ENCODE data around the gene METTL6. TPM values are rescaled to one million over a fixed set of nuclear protein-coding genes. Genes with fewer than 3 reads are reported as not detected.
A peak's percentile ranks its signal among the peaks of the same experiment; 100 is the strongest.
"Not testable (repeated sequence)": the region's sequence is repeated elsewhere in the genome, so short reads cannot be mapped to it uniquely, and the experiment has no call there.

The METTL6 gene
- total and polyA plus RNA-seq, 7 donors: 6.5 to 18.5 (median 8.1) TPM

DNA sequence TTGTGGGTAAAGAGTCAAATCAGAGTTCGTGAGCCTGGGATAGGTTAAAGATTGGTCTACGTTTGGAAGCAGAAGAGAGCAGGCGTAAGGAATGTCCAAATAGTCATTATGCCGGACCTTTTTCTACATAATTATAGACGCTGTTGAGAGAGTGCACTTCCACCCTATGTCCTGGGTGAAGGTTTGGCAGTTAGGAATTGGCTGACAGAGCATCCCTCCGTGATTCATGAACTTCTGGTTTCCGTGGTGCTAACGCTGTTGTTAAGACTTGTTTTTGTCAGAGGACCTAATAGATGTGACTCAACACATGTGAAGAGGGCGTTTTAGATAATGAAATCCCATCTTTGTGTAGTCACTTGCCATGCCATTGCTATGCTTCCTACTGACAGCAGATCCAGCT, 1.2 kb upstream of the METTL6 start:
- DNase-seq (no peak), ATAC-seq (peak in 3 of 4 donors; percentile 22 to 60 (median 43))
- Histone ChIP-seq H3K27ac (peak overlapping the region; percentile 86), H3K36me3 (ENCODE audit: insufficient read depth in 1 of 2, low read depth in 1 of 2) (peaks cover 0 to 59% of the 10 kb centered on the region in 2 donors), H3K4me1 (peaks cover 31% of the 10 kb centered on the region), H3K27me3 (ENCODE audit: insufficient read depth in 3 of 3, low read length in 2 of 3) (no peaks in the 10 kb centered on the region), H3K4me3 (peak overlapping the region; percentile 80), H3K9me3 (no peaks in the 10 kb centered on the region)
- WGBS, 3 donors: 13 to 23% (median 15%) methylated on average over 9 of the region's 9 CpGs
- TF ChIP-seq, protein P1, sequence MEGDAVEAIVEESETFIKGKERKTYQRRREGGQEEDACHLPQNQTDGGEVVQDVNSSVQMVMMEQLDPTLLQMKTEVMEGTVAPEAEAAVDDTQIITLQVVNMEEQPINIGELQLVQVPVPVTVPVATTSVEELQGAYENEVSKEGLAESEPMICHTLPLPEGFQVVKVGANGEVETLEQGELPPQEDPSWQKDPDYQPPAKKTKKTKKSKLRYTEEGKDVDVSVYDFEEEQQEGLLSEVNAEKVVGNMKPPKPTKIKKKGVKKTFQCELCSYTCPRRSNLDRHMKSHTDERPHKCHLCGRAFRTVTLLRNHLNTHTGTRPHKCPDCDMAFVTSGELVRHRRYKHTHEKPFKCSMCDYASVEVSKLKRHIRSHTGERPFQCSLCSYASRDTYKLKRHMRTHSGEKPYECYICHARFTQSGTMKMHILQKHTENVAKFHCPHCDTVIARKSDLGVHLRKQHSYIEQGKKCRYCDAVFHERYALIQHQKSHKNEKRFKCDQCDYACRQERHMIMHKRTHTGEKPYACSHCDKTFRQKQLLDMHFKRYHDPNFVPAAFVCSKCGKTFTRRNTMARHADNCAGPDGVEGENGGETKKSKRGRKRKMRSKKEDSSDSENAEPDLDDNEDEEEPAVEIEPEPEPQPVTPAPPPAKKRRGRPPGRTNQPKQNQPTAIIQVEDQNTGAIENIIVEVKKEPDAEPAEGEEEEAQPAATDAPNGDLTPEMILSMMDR (IDR thresholded peaks at IDR 0.05): no peak
- intact Hi-C loops (cut with DNase I): loop anchor here in 1 of 2 donors (5.0 kb wide), 1 partner anchor 124 kb away; no protein-coding TSS in a partner anchor

- H3K36me3 ChIP-seq (ENCODE audit: insufficient read depth in 1 of 2, low read depth in 1 of 2): peaks cover 0 to 59% of the 10 kb centered on the region in 2 donors
- DNase-seq (no peak), ATAC-seq (peak in 3 of 4 donors; percentile 26 to 42 (median 28))
- intact Hi-C loops (cut with DNase I): loop anchor here (2.0 to 5.0 kb wide), 2 partner anchors 124 to 129 kb away; no protein-coding TSS in a partner anchor
- WGBS, 3 donors: 0 to 3% (median 1%) methylated on average over 11 of the region's 11 CpGs
- TF ChIP-seq, protein P1 (IDR thresholded peaks at IDR 0.05): no peak
- peaks cover 31% of the 10 kb centered on the region for H3K4me1 ChIP-seq
- H3K4me3 ChIP-seq: peak overlapping the region; percentile 80
- no peaks in the 10 kb centered on the region for H3K9me3 ChIP-seq
- H3K27me3 ChIP-seq (ENCODE audit: insufficient read depth in 3 of 3, low read length in 2 of 3): no peaks in the 10 kb centered on the region
- H3K27ac ChIP-seq: peak overlapping the region; percentile 86
These were observed 637 bp upstream of the METTL6 start for GRCh38 chr3:15427981-15428380.

DNA sequence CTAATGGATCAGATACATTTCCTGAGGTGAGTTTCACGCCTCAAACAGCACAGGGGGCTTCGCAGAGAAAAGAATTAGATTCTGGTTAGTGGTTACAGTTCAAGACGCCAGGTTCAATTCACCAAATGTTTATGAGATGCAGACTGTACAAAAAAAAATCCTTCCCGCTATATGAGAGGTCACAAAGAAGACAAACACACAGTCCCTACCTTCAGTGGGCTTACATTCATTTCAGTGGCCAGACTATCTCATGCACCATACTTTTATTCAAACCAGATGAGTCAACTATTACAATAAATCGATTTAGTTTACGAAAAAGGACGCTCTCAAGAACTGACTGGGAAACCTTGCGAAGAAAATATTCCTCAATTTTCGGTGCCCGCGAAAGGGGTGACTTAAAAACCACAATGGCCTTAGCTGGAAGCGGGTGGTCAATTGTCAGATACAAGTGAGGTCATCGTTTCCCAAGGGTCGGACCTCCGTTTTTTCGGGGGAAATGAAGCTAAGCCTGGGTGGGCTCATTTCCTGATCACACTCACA, 695 bp downstream of the METTL6 start:
- Histone ChIP-seq H3K4me1 (peaks cover 31% of the 10 kb centered on the region), H3K9me3 (no peaks in the 10 kb centered on the region), H3K4me3 (peak overlapping the region; percentile 80), H3K27ac (peak overlapping the region; percentile 86), H3K27me3 (ENCODE audit: insufficient read depth in 3 of 3, low read length in 2 of 3) (no peaks in the 10 kb centered on the region), H3K36me3 (ENCODE audit: insufficient read depth in 1 of 2, low read depth in 1 of 2) (peaks cover 0 to 59% of the 10 kb centered on the region in 2 donors)
- WGBS, 3 donors: 42 to 47% (median 45%) methylated on average over 16 of the region's 16 CpGs
- intact Hi-C loops (cut with DNase I): loop anchor here (2.0 to 5.0 kb wide), 2 partner anchors 126 to 130 kb away; no protein-coding TSS in a partner anchor
- DNase-seq: no peak
- no peak for ATAC-seq
- TF ChIP-seq, protein P1 (IDR thresholded peaks at IDR 0.05): no peak

DNA sequence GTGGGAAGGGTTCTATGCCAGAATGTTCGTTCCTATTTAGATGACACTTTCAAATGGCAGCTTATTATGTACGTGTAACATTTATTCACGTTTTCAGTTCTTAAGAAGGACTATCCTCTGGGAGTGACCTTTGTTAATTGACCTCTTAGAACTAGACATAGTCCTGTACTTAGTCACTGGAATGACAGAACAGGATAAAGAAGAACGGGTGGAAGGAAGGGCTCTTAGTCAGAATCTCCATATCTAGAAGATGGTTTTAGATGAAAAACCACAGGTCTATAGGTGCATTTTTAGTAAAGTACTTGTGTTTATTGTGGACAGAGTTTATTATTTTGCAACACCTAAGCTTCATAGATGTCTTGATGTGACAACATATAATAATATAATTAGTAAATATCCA, 6.5 kb downstream of the METTL6 start:
- 81 to 84% (median 81%) methylated on average over 4 of the region's 4 CpGs for WGBS, 3 donors
- intact Hi-C loops (cut with DNase I): no loop called here

GRCh38 chr3:15410966-15411365, 16.4 kb downstream of the METTL6 start:
- ATAC-seq; H3K4me3 ChIP-seq; H3K27me3 ChIP-seq (ENCODE audit: insufficient read depth in 3 of 3, low read length in 2 of 3); DNase-seq; H3K27ac ChIP-seq; H3K9me3 ChIP-seq; H3K4me1 ChIP-seq; intact Hi-C loops (cut with DNase I): not testable (repeated sequence)
- 89 to 97% (median 94%) methylated on average over 7 of the region's 7 CpGs for WGBS, 3 donors
- H3K36me3 ChIP-seq (ENCODE audit: insufficient read depth in 1 of 2, low read depth in 1 of 2): peaks cover 11 to 66% of the 10 kb centered on the region in 2 donors

More for the DNA sequence above, 6.5 kb downstream of the METTL6 start:
- ATAC-seq (no peak), DNase-seq (no peak)
- H3K4me1 ChIP-seq: peaks cover 6% of the 10 kb centered on the region
- H3K27ac ChIP-seq: no peak overlapping the region
- TF ChIP-seq, protein P1 (IDR thresholded peaks at IDR 0.05): no peak
- H3K9me3 ChIP-seq: no peaks in the 10 kb centered on the region
- no peaks in the 10 kb centered on the region for H3K27me3 ChIP-seq (ENCODE audit: insufficient read depth in 3 of 3, low read length in 2 of 3)
- H3K4me3 ChIP-seq: no peak overlapping the region
- H3K36me3 ChIP-seq (ENCODE audit: insufficient read depth in 1 of 2, low read depth in 1 of 2): peaks cover 0 to 81% of the 10 kb centered on the region in 2 donors
